K562 (cell line): ENCODE measurements around the gene IFIT2. TPM values are rescaled to one million over a fixed set of nuclear protein-coding genes. Genes with fewer than 3 reads are reported as not detected.
A peak's percentile ranks its signal among the peaks of the same experiment; 100 is the strongest.

Experiments used
- ATAC-seq: fragments of 200-7000 bp; cut with Tn5 transposase; 3 replicates; pipeline ENCODE4 v1.9.1; 2020; ENCODE audit warnings: moderate library complexity
- BruUV-seq: library from RNA; stranded (reverse); fragments of 400-500 nt; replicated peaks from 2 replicates; lab custom pipeline; 2021; lab: Mats Ljungman, UMichigan
- CTCF ChIA-PET: fragments of 300-600 bp; formaldehyde crosslinking; extraction: SDS; loops from one replicate; lab custom pipeline; 2021; ENCODE audit warnings: low intra/inter-chr PET ratio; lab: Yijun Ruan, JAX
- POLR2A ChIA-PET: fragments of 300-600, 350-650 bp; sonication (Branson Sonifier 250); formaldehyde crosslinking; extraction: SDS; loops from one replicate; lab custom pipeline; 2021; ENCODE audit warnings: antibody characterized with exemption, inconsistent platforms; lab: Yijun Ruan, JAX
- DNase-seq, 4 experiments: peaks; one replicate each; pipeline versions ENCODE4 v3.0.0 to v3.0.0-alpha.2; 2011 to 2018; ENCODE audit warnings: low spot score in 3 of 4, mixed read lengths in 3 of 4; ENCODE audit errors: extremely low read depth in 1 of 4
- FAIRE-seq: peaks from 2 replicates; lab custom pipeline; 2011; peaks lifted over from hg19 to GRCh38; lab: Jason Lieb, UNC
- H2AFZ ChIP-seq: 2 replicates; pipeline ENCODE4 v1.6.0; 2011; ENCODE audit warnings: low read depth, low read length, control low read depth, inconsistent platforms
- H3K27ac ChIP-seq: fragments of 200-600 bp; 3 replicates; pipeline ENCODE4 v1.8.0; 2011; ENCODE audit warnings: low read depth, mild to moderate bottlenecking, control low read depth, inconsistent platforms, low read length, moderate library complexity, mixed read lengths; ENCODE audit errors: extremely low read depth
- H3K27me3 ChIP-seq, 2 experiments: fragments of 300-600 bp in 1 of 2; 2 replicates in 1 of 2; 3 replicates in 1 of 2; pipeline versions ENCODE4 v1.6.0 to v1.8.0; 2011; ENCODE audit warnings: inconsistent platforms in 2 of 2, low read length in 2 of 2, mild to moderate bottlenecking in 1 of 2, mixed read lengths in 1 of 2, moderate library complexity in 1 of 2; ENCODE audit not compliant: control insufficient read depth in 2 of 2, insufficient read depth in 2 of 2
- H3K36me3 ChIP-seq: fragments of 300-600 bp; 3 replicates; pipeline ENCODE4 v1.8.0; 2011; ENCODE audit warnings: mild to moderate bottlenecking, low read length, inconsistent platforms; ENCODE audit not compliant: control insufficient read depth, insufficient read depth
- H3K4me1 ChIP-seq, 2 experiments: fragments of 200-600 bp in 1 of 2; replicated peaks in 1 of 2; 2 replicates in 1 of 2; 3 replicates in 1 of 2; pipeline versions ENCODE4 v1.5.1 to v1.8.0; 2011; ENCODE audit warnings: inconsistent platforms in 2 of 2, low read length in 2 of 2, mild to moderate bottlenecking in 1 of 2, mixed read lengths in 1 of 2, moderate library complexity in 1 of 2; ENCODE audit not compliant: control insufficient read depth in 2 of 2, insufficient read depth in 2 of 2
- H3K4me2 ChIP-seq: 2 replicates; pipeline ENCODE4 v1.6.1; 2011; ENCODE audit warnings: low read length, control low read depth, inconsistent platforms, mixed read lengths; ENCODE audit not compliant: insufficient read depth
- H3K4me3 ChIP-seq: fragments of 200-600 bp; sonication (generic), shearing (Covaris generic); 2 replicates; pipeline ENCODE4 v1.5.1; 2016; ENCODE audit warnings: control low read depth, inconsistent platforms
- H3K79me2 ChIP-seq: fragments of 200-600 bp; 3 replicates; pipeline ENCODE4 v1.8.0; 2011; ENCODE audit warnings: low read length, inconsistent platforms; ENCODE audit not compliant: control insufficient read depth, insufficient read depth
- H3K9ac ChIP-seq, 2 experiments: 2 replicates each; pipeline versions ENCODE4 v1.6.0 to v1.6.1; 2011; ENCODE audit warnings: low read depth in 2 of 2, low read length in 2 of 2, control low read depth in 1 of 2, inconsistent platforms in 1 of 2, mild to moderate bottlenecking in 1 of 2, mixed read lengths in 1 of 2; ENCODE audit not compliant: insufficient read depth in 1 of 2
- H3K9me1 ChIP-seq: one replicate; pipeline ENCODE4 v1.6.0; 2011; ENCODE audit warnings: inconsistent platforms, mild to moderate bottlenecking, low read length, moderate library complexity; ENCODE audit not compliant: control insufficient read depth, insufficient read depth
- H3K9me3 ChIP-seq: replicated peaks from 2 replicates; pipeline ENCODE4 v1.5.1; 2011; ENCODE audit warnings: low read depth, low read length, inconsistent platforms; ENCODE audit not compliant: control insufficient read depth, insufficient read depth
- H4K20me1 ChIP-seq: replicated peaks from 2 replicates; pipeline ENCODE4 v1.6.1; 2011; ENCODE audit warnings: low read length, inconsistent platforms, mixed read lengths; ENCODE audit not compliant: control insufficient read depth, insufficient read depth
- C11orf30 ChIP-seq: fragments of 450-650 bp; IDR thresholded peaks from 2 replicates; pipeline ENCODE4 v1.6.1; 2016; ENCODE audit warnings: low read depth, mild to moderate bottlenecking
- COPS2 ChIP-seq: fragments of 450-650 bp; conservative IDR thresholded peaks from 2 replicates; pipeline ENCODE4 v1.6.1; 2016; ENCODE audit warnings: mild to moderate bottlenecking, moderate library complexity
- FOXM1 ChIP-seq, 2 experiments: fragments of 450-650 bp in 1 of 2; sonication (generic) in 1 of 2; formaldehyde crosslinking in 1 of 2; IDR thresholded peaks; 2 replicates each; pipeline versions ENCODE4 v1.6.1 to v1.9.0; 2017 to 2022; ENCODE audit warnings: low read depth in 2 of 2, mild to moderate bottlenecking in 2 of 2, missing genetic modification reagents in 1 of 2, moderate library complexity in 1 of 2
- HNRNPK ChIP-seq: fragments of 200-400 bp; formaldehyde crosslinking; IDR thresholded peaks from one replicate; pipeline ENCODE4 v1.6.1; 2018; ENCODE audit warnings: mild to moderate bottlenecking, low read depth, low read length; ENCODE audit not compliant: poor library complexity, severe bottlenecking
- KAT2B ChIP-seq: IDR thresholded peaks from one replicate; pipeline ENCODE4 v1.6.1; 2012; ENCODE audit warnings: low read depth, mild to moderate bottlenecking, control low read depth, inconsistent platforms, low read length, moderate library complexity
- YY1 ChIP-seq, 3 experiments: IDR thresholded peaks; 2 replicates each; pipeline ENCODE4 v1.6.1; 2011; ENCODE audit warnings: low read length in 2 of 3, mild to moderate bottlenecking in 2 of 3, moderate library complexity in 2 of 3, borderline replicate concordance in 1 of 3, control low read depth in 1 of 3, low read depth in 1 of 3; ENCODE audit not compliant: insufficient read depth in 3 of 3, insufficient replicate concordance in 2 of 3, control insufficient read depth in 1 of 3, insufficient read length in 1 of 3; ENCODE audit errors: extremely low read depth in 1 of 3
- ZBTB33 ChIP-seq: sonication (generic); formaldehyde crosslinking; IDR thresholded peaks from 2 replicates; pipeline ENCODE4 v1.8.1; 2023; ENCODE audit warnings: mild to moderate bottlenecking, missing genetic modification reagents
- ZC3H11A ChIP-seq: IDR thresholded peaks from 2 replicates; pipeline ENCODE4 v1.6.1; 2012; ENCODE audit warnings: low read depth, low read length, improper control_type of control experiment
- ZNF24 ChIP-seq: fragments of 450-650 bp; IDR thresholded peaks from 2 replicates; pipeline ENCODE4 v1.6.1; 2016
- ZNF398 ChIP-seq: fragments of 250-450 bp; sonication (Bioruptor Pico); IDR thresholded peaks from 2 replicates; pipeline ENCODE4 v1.8.0; 2021; ENCODE audit warnings: moderate library complexity, mild to moderate bottlenecking, inconsistent platforms
- ZNF609 ChIP-seq: sonication (generic); formaldehyde crosslinking; IDR thresholded peaks from 2 replicates; pipeline ENCODE4 v1.8.1; 2023; ENCODE audit warnings: missing genetic modification reagents, mild to moderate bottlenecking, borderline replicate concordance
- ZNF830 ChIP-seq: fragments of 250-450 bp; sonication (Bioruptor Pico); IDR thresholded peaks from 2 replicates; pipeline ENCODE4 v1.5.0; 2021; ENCODE audit warnings: mild to moderate bottlenecking
- WGBS: fragments of 100-300 bp; shearing (Covaris generic); methylation state at CpG from one replicate; pipeline ENCODE4 v1.1.6; 2016; ENCODE audit warnings: low coverage, mixed read lengths; ENCODE audit not compliant: insufficient coverage; ENCODE audit errors: missing lambda C conversion rate; 5-methylcytosine and 5-hydroxymethylcytosine counted together
- in situ Hi-C: fragments of 300-500 bp; cut with MboI; formaldehyde crosslinking; loops from 4 replicates; pipeline ENCODE4 v1.15.0; 2018; ENCODE audit warnings: inconsistent platforms, mixed read lengths
- intact Hi-C: fragments of 100-400 bp; cut with micrococcal nuclease; formaldehyde crosslinking; loops from 2 replicates; pipeline ENCODE4 v1.14.2; 2022
- polyA plus RNA-seq, 8 experiments: library from polyadenylated mRNA; depleted of rRNA in 4 of 8; stranded (reverse) in 5 of 8; unstranded in 3 of 8; fragments of >200 nt; fragmentation: Nextera tagmentation in 2 of 8; fragmentation: Illumina TruSeq in 1 of 8; extraction: Ambion mirVana in 2 of 8; extraction: Trizol in 1 of 8; gene quantifications; 2 replicates each; pipeline versions ENCODE4 v1.2.1 to v1.2.3, GENCODE V29; 2011 to 2014; ENCODE audit warnings: inconsistent platforms in 1 of 8, missing spikeins in 1 of 8
- total RNA-seq, 7 experiments: library from RNA; depleted of rRNA in 6 of 7; stranded (reverse); fragments of >200 nt in 6 of 7; fragmentation: Illumina TruSeq in 2 of 7; extraction: Trizol in 2 of 7; gene quantifications; 2 replicates each; pipeline versions ENCODE4 v1.2.1 to v1.2.3, GENCODE V29; 2011 to 2021; ENCODE audit warnings: low replicate concordance in 1 of 7

The IFIT2 gene
- total and polyA plus RNA-seq, 9 of the 15 experiments (the other 6 are each of a cell fraction or from before 2014, with no cell fraction given): 0.03 to 0.25 (median 0.10) TPM; not detected in 1

- Histone ChIP-seq H3K4me1 (peaks cover 5 to 30% of the 10 kb centered on the region in 2 experiments; a peak in 4 of 5 replicates), H3K4me3 (no peak overlapping the region), H3K9me3 (no peaks in the 10 kb centered on the region; the same call in 1 of the 2 replicates), H3K79me2 (no peaks in the 10 kb centered on the region), H3K9me1 (no peaks in the 10 kb centered on the region), H3K9ac (peak overlapping the region in 1 of 2 experiments; percentile 12; a peak in 1 of 4 replicates), H4K20me1 (no peaks in the 10 kb centered on the region), H3K36me3 (no peaks in the 10 kb centered on the region), H3K27ac (peak overlapping the region; percentile 66), H3K4me2 (no peak overlapping the region; the same call in 1 of the 2 replicates), H2AFZ (peak overlapping the region; percentile 59; the same call in 1 of the 2 replicates), H3K27me3 (no peaks in the 10 kb centered on the region)
- DNase-seq (peak in 2 of 4 experiments; percentile 20 to 62), ATAC-seq (peak; percentile 77), FAIRE-seq (peak; percentile 81)
- 4% methylated on average over 4 of the region's 4 CpGs for WGBS
- no TSS peak for BruUV-seq
- in situ Hi-C loops: no loop called here
- intact Hi-C loops: no loop called here
- POLR2A ChIA-PET: interaction anchor here (1.0 kb wide), 1 partner anchor 10 kb away, joined by 4 read pairs; no protein-coding TSS in a partner anchor
- CTCF ChIA-PET: no interaction called here
- no peak for TF ChIP-seq KAT2B
- no peak for TF ChIP-seq ZC3H11A
- no peak for TF ChIP-seq FOXM1 (IDR thresholded peaks at IDR 0.05; ENCODE audit: low read depth)
- TF ChIP-seq FOXM1 (CRISPR knock-in tag; IDR thresholded peaks at IDR 0.05; ENCODE audit: low read depth): no peak
- TF ChIP-seq COPS2: no peak
- no peak for TF ChIP-seq ZNF24
- no peak for TF ChIP-seq ZNF609 (CRISPR knock-in tag)
- no peak for TF ChIP-seq ZNF830 (CRISPR knock-in tag)
- TF ChIP-seq YY1 (IDR thresholded peaks at IDR 0.05; ENCODE audit: borderline replicate concordance in 1 of 3, control insufficient read depth in 1 of 3, extremely low read depth in 1 of 3, insufficient read depth in 3 of 3, insufficient read length in 1 of 3, insufficient replicate concordance in 2 of 3, low read depth in 1 of 3, low read length in 2 of 3): no peak
- no peak for TF ChIP-seq HNRNPK
- no peak for TF ChIP-seq ZNF398 (CRISPR knock-in tag)
- TF ChIP-seq C11orf30: peak; percentile 41
- TF ChIP-seq ZBTB33 (CRISPR knock-in tag): no peak
Measured at GRCh38 chr10:89352802-89353201, 51.0 kb downstream of the IFIT2 start.
